Muscle layer of duodenum (tissue), 2 donors: ENCODE results near the gene TTLL1.

Experiments used
- H3K27ac ChIP-seq: one replicate; pipeline ENCODE4 v1.7.0; 2013; ENCODE audit warnings: mild to moderate bottlenecking, low read length
- H3K27me3 ChIP-seq: one replicate; pipeline ENCODE4 v1.7.0; 2013; ENCODE audit warnings: low read depth, mild to moderate bottlenecking, control low read depth, low read length
- H3K36me3 ChIP-seq, 2 donors: one replicate each; pipeline ENCODE4 v1.7.0; 2013; ENCODE audit warnings: low read length in 2 of 2, control low read depth in 1 of 2, mild to moderate bottlenecking in 1 of 2; ENCODE audit not compliant: insufficient read depth in 2 of 2, control insufficient read depth in 1 of 2
- H3K4me1 ChIP-seq, 2 donors: one replicate each; pipeline ENCODE4 v1.7.0; 2013; ENCODE audit warnings: low read length in 2 of 2, mild to moderate bottlenecking in 2 of 2, control low read depth in 1 of 2, moderate library complexity in 1 of 2; ENCODE audit not compliant: insufficient read depth in 2 of 2, control insufficient read depth in 1 of 2
- H3K4me3 ChIP-seq, 2 donors: one replicate each; pipeline ENCODE4 v1.7.0; 2013; ENCODE audit warnings: low read length in 2 of 2, low read depth in 1 of 2, mild to moderate bottlenecking in 1 of 2
- H3K9me3 ChIP-seq, 2 donors: one replicate each; pipeline ENCODE4 v1.7.0; 2013; ENCODE audit warnings: low read length in 2 of 2, control low read depth in 1 of 2, mild to moderate bottlenecking in 1 of 2; ENCODE audit not compliant: control insufficient read depth in 1 of 2
- donor health status: healthy.

TTLL1 gene

GRCh38 chr22:43008509-43008908 lies 80.7 kb downstream of the TTLL1 start:
- Histone ChIP-seq H3K27ac (no peak overlapping the region), H3K4me3 (no peak overlapping the region), H3K9me3 (no peaks in the 10 kb centered on the region), H3K4me1 (peaks cover 24 to 33% of the 10 kb centered on the region in 2 donors), H3K27me3 (no peaks in the 10 kb centered on the region), H3K36me3 (no peaks in the 10 kb centered on the region)

GRCh38 chr22:43007519-43008102 lies 81.6 kb downstream of the TTLL1 start:
- no peaks in the 10 kb centered on the region for H3K36me3 ChIP-seq
- no peaks in the 10 kb centered on the region for H3K9me3 ChIP-seq
- H3K27ac ChIP-seq, result peak overlapping the region; percentile 23
- H3K27me3 ChIP-seq, result no peaks in the 10 kb centered on the region
- peaks cover 20 to 34% of the 10 kb centered on the region in 2 donors for H3K4me1 ChIP-seq
- no peak overlapping the region for H3K4me3 ChIP-seq

- Histone ChIP-seq H3K4me1 (peaks cover 24 to 42% of the 10 kb centered on the region in 2 donors), H3K4me3 (no peak overlapping the region), H3K27ac (no peak overlapping the region), H3K36me3 (no peaks in the 10 kb centered on the region), H3K27me3 (no peaks in the 10 kb centered on the region), H3K9me3 (no peaks in the 10 kb centered on the region)
Observed at GRCh38 chr22:43006753-43007152, 82.4 kb downstream of the TTLL1 start.

- no peaks in the 10 kb centered on the region for H3K27me3 ChIP-seq
- no peak overlapping the region for H3K27ac ChIP-seq
- H3K4me3 ChIP-seq, result no peak overlapping the region
- no peaks in the 10 kb centered on the region for H3K36me3 ChIP-seq
- H3K9me3 ChIP-seq, result no peaks in the 10 kb centered on the region
- peaks cover 29 to 49% of the 10 kb centered on the region in 2 donors for H3K4me1 ChIP-seq
Observed at GRCh38 chr22:43006016-43006505, 83.1 kb downstream of the TTLL1 start.

GRCh38 chr22:43005106-43005505 lies 84.1 kb downstream of the TTLL1 start:
- Histone ChIP-seq H3K4me1 (peaks cover 36 to 59% of the 10 kb centered on the region in 2 donors), H3K27ac (no peak overlapping the region), H3K27me3 (no peaks in the 10 kb centered on the region), H3K4me3 (no peak overlapping the region), H3K36me3 (no peaks in the 10 kb centered on the region), H3K9me3 (no peaks in the 10 kb centered on the region)

- H3K4me1 ChIP-seq, result peaks cover 36 to 58% of the 10 kb centered on the region in 2 donors
- no peak overlapping the region for H3K27ac ChIP-seq
- no peak overlapping the region for H3K4me3 ChIP-seq
- H3K27me3 ChIP-seq, result no peaks in the 10 kb centered on the region
- no peaks in the 10 kb centered on the region for H3K36me3 ChIP-seq
- H3K9me3 ChIP-seq, result no peaks in the 10 kb centered on the region
Observed at GRCh38 chr22:43004362-43005035, 84.7 kb downstream of the TTLL1 start.

- no peak overlapping the region for H3K4me3 ChIP-seq
- H3K4me1 ChIP-seq, result peaks cover 24 to 50% of the 10 kb centered on the region in 2 donors
- peaks cover 0 to 2% of the 10 kb centered on the region in 2 donors for H3K9me3 ChIP-seq
- peak overlapping the region; percentile 24 for H3K27ac ChIP-seq
- H3K36me3 ChIP-seq, result no peaks in the 10 kb centered on the region
- H3K27me3 ChIP-seq, result no peaks in the 10 kb centered on the region
Observed at GRCh38 chr22:43002202-43002586, 87.0 kb downstream of the TTLL1 start.

GRCh38 chr22:43001271-43002201 lies 87.7 kb downstream of the TTLL1 start:
- H3K4me1 ChIP-seq, result peaks cover 24 to 53% of the 10 kb centered on the region in 2 donors
- H3K4me3 ChIP-seq, result no peak overlapping the region
- peaks cover 0 to 2% of the 10 kb centered on the region in 2 donors for H3K9me3 ChIP-seq
- H3K36me3 ChIP-seq, result no peaks in the 10 kb centered on the region
- peak overlapping the region; percentile 27 for H3K27ac ChIP-seq
- no peaks in the 10 kb centered on the region for H3K27me3 ChIP-seq

GRCh38 chr22:43000441-43001175 lies 88.6 kb downstream of the TTLL1 start:
- Histone ChIP-seq H3K9me3 (peaks cover 0 to 2% of the 10 kb centered on the region in 2 donors), H3K4me3 (no peak overlapping the region), H3K4me1 (peaks cover 25 to 54% of the 10 kb centered on the region in 2 donors), H3K36me3 (no peaks in the 10 kb centered on the region), H3K27me3 (no peaks in the 10 kb centered on the region), H3K27ac (peak overlapping the region; percentile 33)

GRCh38 chr22:42997582-42998090 lies 91.6 kb downstream of the TTLL1 start:
- Histone ChIP-seq H3K36me3 (no peaks in the 10 kb centered on the region), H3K4me1 (peaks cover 34 to 60% of the 10 kb centered on the region in 2 donors), H3K27ac (peak overlapping the region; percentile 19)

More at GRCh38 chr22:42997582-42998090, 91.6 kb downstream of the TTLL1 start:
- H3K4me3 ChIP-seq, result no peak overlapping the region
- H3K9me3 ChIP-seq, result peaks cover 0 to 2% of the 10 kb centered on the region in 2 donors
- H3K27me3 ChIP-seq, result no peaks in the 10 kb centered on the region
